BLaER1 (cell line): ENCODE results near the gene JARID2.

Source experiments
- H3K27ac ChIP-seq: shearing (Covaris generic); formaldehyde crosslinking; 2 replicates; pipeline ENCODE4 v1.8.1; 2022
- H3K27me3 ChIP-seq: shearing (Covaris generic); formaldehyde crosslinking; 2 replicates; pipeline ENCODE4 v1.8.1; 2022
- H3K36me3 ChIP-seq: shearing (Covaris generic); formaldehyde crosslinking; 2 replicates; pipeline ENCODE4 v1.8.1; 2022
- H3K4me1 ChIP-seq: shearing (Covaris generic); formaldehyde crosslinking; 2 replicates; pipeline ENCODE4 v1.8.1; 2022
- H3K4me2 ChIP-seq: shearing (Covaris generic); formaldehyde crosslinking; 2 replicates; pipeline ENCODE4 v1.8.1; 2022
- H3K4me3 ChIP-seq: shearing (Covaris generic); formaldehyde crosslinking; 2 replicates; pipeline ENCODE4 v1.8.1; 2022
- H3K9ac ChIP-seq: shearing (Covaris generic); formaldehyde crosslinking; 2 replicates; pipeline ENCODE4 v1.8.1; 2022
- H3K9me3 ChIP-seq: shearing (Covaris generic); formaldehyde crosslinking; 2 replicates; pipeline ENCODE4 v1.8.1; 2022
- H4K20me1 ChIP-seq: shearing (Covaris generic); formaldehyde crosslinking; 2 replicates; pipeline ENCODE4 v1.8.1; 2022
- Cebpa-rat ChIP-seq: shearing (Covaris generic); IDR thresholded peaks from 2 replicates; pipeline ENCODE4 v1.8.1; 2022

The JARID2 gene

GRCh38 chr6:15326067-15326614 lies 80.3 kb downstream of the JARID2 start:
- Histone ChIP-seq H3K27ac (no peak overlapping the region), H3K9ac (no peak overlapping the region), H3K36me3 (peaks cover 28% of the 10 kb centered on the region), H3K4me3 (no peak overlapping the region), H3K4me2 (peak overlapping the region; percentile 74), H3K4me1 (peaks cover 68% of the 10 kb centered on the region), H3K27me3 (no peaks in the 10 kb centered on the region), H4K20me1 (peaks cover 100% of the 10 kb centered on the region), H3K9me3 (peaks cover 14% of the 10 kb centered on the region)
- TF ChIP-seq Cebpa-rat = no peak

GRCh38 chr6:15327271-15327670 lies 81.4 kb downstream of the JARID2 start:
- Histone ChIP-seq H4K20me1 (peaks cover 100% of the 10 kb centered on the region), H3K36me3 (peaks cover 22% of the 10 kb centered on the region), H3K9me3 (peaks cover 14% of the 10 kb centered on the region), H3K4me2 (peak overlapping the region; percentile 74), H3K27me3 (no peaks in the 10 kb centered on the region), H3K9ac (no peak overlapping the region), H3K4me1 (peaks cover 79% of the 10 kb centered on the region), H3K4me3 (no peak overlapping the region), H3K27ac (no peak overlapping the region)
- TF ChIP-seq Cebpa-rat = no peak

GRCh38 chr6:15329197-15329671 lies 83.4 kb downstream of the JARID2 start:
- Histone ChIP-seq H3K4me3 (no peak overlapping the region), H3K9me3 (peaks cover 4% of the 10 kb centered on the region; the same call in 1 of the 2 replicates), H3K4me2 (peak overlapping the region; percentile 74), H3K4me1 (peaks cover 81% of the 10 kb centered on the region), H3K36me3 (peaks cover 7% of the 10 kb centered on the region; the same call in 1 of the 2 replicates), H3K9ac (peak overlapping the region; percentile 34; the same call in 1 of the 2 replicates), H4K20me1 (peaks cover 100% of the 10 kb centered on the region), H3K27me3 (no peaks in the 10 kb centered on the region), H3K27ac (no peak overlapping the region)
- no peak for TF ChIP-seq Cebpa-rat

- peaks cover 7% of the 10 kb centered on the region; the same call in 1 of the 2 replicates for H3K36me3 ChIP-seq
- H3K4me1 ChIP-seq = peaks cover 82% of the 10 kb centered on the region
- no peak overlapping the region for H3K27ac ChIP-seq
- H3K9me3 ChIP-seq = no peaks in the 10 kb centered on the region
- no peaks in the 10 kb centered on the region for H3K27me3 ChIP-seq
- H3K4me2 ChIP-seq = peak overlapping the region; percentile 74
- peak overlapping the region; percentile 34 for H3K9ac ChIP-seq
- TF ChIP-seq Cebpa-rat = no peak
- H3K4me3 ChIP-seq = no peak overlapping the region
- H4K20me1 ChIP-seq = peaks cover 100% of the 10 kb centered on the region
Observed at GRCh38 chr6:15330174-15330944, 84.5 kb downstream of the JARID2 start.

- H3K9me3 ChIP-seq = no peaks in the 10 kb centered on the region
- peaks cover 100% of the 10 kb centered on the region for H4K20me1 ChIP-seq
- no peak overlapping the region for H3K4me3 ChIP-seq
- peak overlapping the region; percentile 74 for H3K4me2 ChIP-seq
- no peak overlapping the region for H3K9ac ChIP-seq
- H3K27me3 ChIP-seq = no peaks in the 10 kb centered on the region
- peaks cover 82% of the 10 kb centered on the region for H3K4me1 ChIP-seq
- peaks cover 7% of the 10 kb centered on the region; the same call in 1 of the 2 replicates for H3K36me3 ChIP-seq
- no peak for TF ChIP-seq Cebpa-rat
- H3K27ac ChIP-seq = no peak overlapping the region
Observed at GRCh38 chr6:15331143-15331542, 85.3 kb downstream of the JARID2 start.

- H3K4me3 ChIP-seq = no peak overlapping the region
- no peak overlapping the region for H3K9ac ChIP-seq
- H4K20me1 ChIP-seq = peaks cover 100% of the 10 kb centered on the region
- peaks cover 82% of the 10 kb centered on the region for H3K4me1 ChIP-seq
- no peak overlapping the region for H3K27ac ChIP-seq
- H3K27me3 ChIP-seq = no peaks in the 10 kb centered on the region
- H3K9me3 ChIP-seq = no peaks in the 10 kb centered on the region
- peaks cover 4% of the 10 kb centered on the region; the same call in 1 of the 2 replicates for H3K36me3 ChIP-seq
- H3K4me2 ChIP-seq = peak overlapping the region; percentile 74
- no peak for TF ChIP-seq Cebpa-rat
Observed at GRCh38 chr6:15331629-15332251, 85.9 kb downstream of the JARID2 start.

GRCh38 chr6:15332446-15332845 lies 86.6 kb downstream of the JARID2 start:
- no peaks in the 10 kb centered on the region for H3K9me3 ChIP-seq
- no peaks in the 10 kb centered on the region for H3K27me3 ChIP-seq
- H3K4me2 ChIP-seq = no peak overlapping the region
- TF ChIP-seq Cebpa-rat = no peak
- H4K20me1 ChIP-seq = peaks cover 100% of the 10 kb centered on the region
- no peak overlapping the region for H3K4me3 ChIP-seq
- no peak overlapping the region for H3K9ac ChIP-seq
- peaks cover 82% of the 10 kb centered on the region for H3K4me1 ChIP-seq
- no peak overlapping the region for H3K27ac ChIP-seq
- peaks cover 4% of the 10 kb centered on the region; the same call in 1 of the 2 replicates for H3K36me3 ChIP-seq

- H3K9ac ChIP-seq = no peak overlapping the region
- TF ChIP-seq Cebpa-rat = no peak
- H3K4me1 ChIP-seq = peaks cover 80% of the 10 kb centered on the region
- H4K20me1 ChIP-seq = peaks cover 99% of the 10 kb centered on the region
- H3K27ac ChIP-seq = no peak overlapping the region
- no peaks in the 10 kb centered on the region for H3K9me3 ChIP-seq
- no peak overlapping the region for H3K4me3 ChIP-seq
- no peaks in the 10 kb centered on the region for H3K27me3 ChIP-seq
- H3K36me3 ChIP-seq = peaks cover 14% of the 10 kb centered on the region; the same call in 1 of the 2 replicates
- H3K4me2 ChIP-seq = peak overlapping the region; percentile 82
Observed at GRCh38 chr6:15335385-15335784, 89.5 kb downstream of the JARID2 start.

GRCh38 chr6:15335916-15336315 lies 90.0 kb downstream of the JARID2 start:
- H3K4me2 ChIP-seq = peak overlapping the region; percentile 82
- H3K9ac ChIP-seq = no peak overlapping the region
- TF ChIP-seq Cebpa-rat = no peak
- H3K4me3 ChIP-seq = no peak overlapping the region
- peaks cover 99% of the 10 kb centered on the region for H4K20me1 ChIP-seq
- peaks cover 80% of the 10 kb centered on the region for H3K4me1 ChIP-seq
- no peaks in the 10 kb centered on the region for H3K9me3 ChIP-seq
- H3K36me3 ChIP-seq = peaks cover 14% of the 10 kb centered on the region; the same call in 1 of the 2 replicates
- H3K27ac ChIP-seq = no peak overlapping the region
- H3K27me3 ChIP-seq = no peaks in the 10 kb centered on the region
